HG03354 (cell line): ENCODE data around the gene MUC13.

Experiments
- ATAC-seq: cut with Tn5 transposase; IDR thresholded peaks from one replicate; pipeline ENCODE4 v1.9.1; 2021; ENCODE audit warnings: mild to moderate bottlenecking; ENCODE audit not compliant: unreplicated experiment, poor library complexity, severe bottlenecking

Gene MUC13

DNA sequence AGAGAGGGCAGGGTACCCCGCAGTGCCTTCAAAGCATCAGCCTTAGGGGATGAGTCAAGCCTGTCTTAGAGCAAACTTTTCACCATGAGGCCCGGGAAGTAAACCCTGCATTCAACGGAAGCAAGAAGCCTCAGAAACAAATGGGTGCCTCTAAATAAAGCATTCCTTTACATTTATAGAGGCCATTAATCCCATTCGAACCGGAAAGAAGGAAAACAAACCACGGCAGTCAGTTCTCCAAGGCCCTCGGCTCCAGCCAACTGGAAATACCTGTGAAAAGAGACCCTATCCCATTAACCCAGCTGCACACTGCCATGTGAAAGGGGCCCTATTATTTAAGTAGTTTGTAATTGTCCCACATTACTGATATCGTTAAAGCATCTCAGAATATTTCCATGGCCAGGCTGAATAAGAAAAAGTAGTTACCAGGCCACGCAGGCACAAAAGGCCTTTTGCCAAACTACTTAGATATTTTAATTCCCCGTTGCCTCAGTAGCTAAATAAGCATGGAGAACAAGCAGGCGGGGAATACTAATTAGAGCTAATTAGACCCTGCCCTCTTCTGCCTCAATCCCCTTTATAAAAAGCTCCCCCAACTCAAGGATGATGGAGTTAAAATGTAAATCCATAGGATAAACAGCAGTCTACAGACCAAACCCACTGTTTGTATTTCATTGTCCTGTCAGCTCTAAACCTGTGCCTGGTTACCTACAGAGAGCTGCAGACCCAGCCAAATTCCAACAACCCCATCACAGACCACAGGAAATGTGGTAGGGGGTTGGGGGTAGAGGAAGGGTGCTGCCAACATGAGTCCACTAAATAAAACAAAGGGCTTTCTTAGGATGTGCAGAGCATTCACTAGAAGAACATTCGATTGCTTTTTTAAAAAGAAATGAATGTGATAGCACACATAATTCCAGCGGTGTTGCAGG is 51.5 kb downstream of the MUC13 start:
- no peak for ATAC-seq

DNA sequence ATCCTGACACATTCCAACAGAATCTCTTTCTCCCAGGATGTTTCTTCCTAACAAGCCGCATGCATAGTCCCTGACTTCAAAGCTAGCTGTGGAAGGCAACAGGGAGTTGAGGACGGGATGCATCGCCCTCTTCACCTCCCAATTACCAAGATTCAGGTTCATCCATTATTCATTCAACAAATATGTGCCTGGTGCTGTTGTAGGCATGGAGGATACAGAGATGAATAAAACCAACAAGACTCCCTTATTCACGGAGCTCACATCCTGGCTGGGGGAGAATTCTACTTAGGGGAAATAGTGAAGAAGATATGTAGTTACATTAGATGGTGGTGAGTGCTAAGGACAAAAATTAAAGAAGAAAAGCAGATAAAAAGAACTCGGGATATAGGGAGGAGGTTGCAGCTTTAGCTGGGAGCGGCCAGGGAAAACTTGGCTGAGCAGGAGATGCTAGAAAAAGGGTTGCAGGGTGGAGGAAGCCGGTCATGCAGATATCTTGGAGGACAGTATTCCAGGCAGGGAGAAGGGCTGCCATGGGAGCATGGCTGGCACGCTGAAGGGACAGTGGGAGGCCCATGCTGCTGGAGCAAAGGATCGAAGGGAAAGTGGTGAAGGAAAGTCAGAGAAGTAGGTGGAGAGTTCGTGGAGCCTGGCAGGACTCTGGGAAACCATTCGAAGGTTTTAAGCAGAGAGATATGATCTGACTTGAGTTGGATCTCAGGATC is 52.4 kb downstream of the MUC13 start:
- ATAC-seq = no peak

DNA sequence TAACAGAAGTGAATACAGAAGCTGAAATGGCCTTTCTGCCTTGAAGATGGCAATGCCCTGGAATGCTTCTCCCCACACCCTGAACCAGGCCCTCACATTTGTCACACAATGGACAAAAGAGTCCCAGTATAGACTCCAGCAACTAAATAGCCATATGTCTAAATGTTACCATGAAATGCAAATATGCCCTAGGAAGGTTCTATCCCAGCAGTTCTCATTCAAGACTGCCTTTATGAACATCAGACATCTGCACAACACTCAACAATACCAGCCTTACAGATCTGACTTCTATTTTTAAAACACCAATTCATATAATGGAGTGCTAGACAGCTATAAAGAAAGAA is 55.2 kb downstream of the MUC13 start:
- no peak for ATAC-seq

DNA sequence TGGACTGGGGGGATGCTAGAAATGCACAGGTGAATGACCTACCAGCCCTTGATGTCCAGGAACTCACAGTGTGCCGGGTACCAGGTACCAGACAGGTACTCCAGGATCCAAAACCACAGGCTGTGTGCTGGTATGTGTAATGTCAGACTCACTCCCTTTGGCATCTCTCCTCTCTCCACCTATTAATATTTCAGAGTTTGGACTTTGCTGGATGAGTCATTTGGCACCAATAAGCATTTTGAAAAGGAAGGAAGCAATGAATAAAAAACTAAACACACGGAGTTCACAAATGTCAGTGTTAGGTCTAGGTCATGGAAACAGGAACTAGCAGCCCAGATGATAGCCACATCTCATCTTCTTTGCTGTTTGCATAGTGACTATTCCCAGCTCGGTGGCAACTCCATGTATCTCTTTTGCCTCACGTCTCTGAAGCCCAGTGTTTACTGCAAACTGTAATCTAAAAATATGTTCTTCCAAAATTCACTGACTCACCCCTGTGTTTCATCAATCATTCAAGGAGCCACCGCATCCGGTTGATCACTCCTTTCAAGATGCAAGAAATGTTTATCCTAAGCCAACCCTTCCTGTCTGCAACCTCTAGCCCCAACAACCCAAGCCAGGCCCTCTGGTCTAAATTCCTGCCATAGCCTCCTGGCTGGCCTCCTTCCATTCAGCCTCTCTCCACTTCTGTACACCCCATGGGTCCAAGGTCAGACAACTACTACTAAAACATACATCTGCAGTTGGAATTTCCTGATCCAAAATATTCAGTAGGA is 55.8 kb downstream of the MUC13 start:
- ATAC-seq = peak; percentile 68

DNA sequence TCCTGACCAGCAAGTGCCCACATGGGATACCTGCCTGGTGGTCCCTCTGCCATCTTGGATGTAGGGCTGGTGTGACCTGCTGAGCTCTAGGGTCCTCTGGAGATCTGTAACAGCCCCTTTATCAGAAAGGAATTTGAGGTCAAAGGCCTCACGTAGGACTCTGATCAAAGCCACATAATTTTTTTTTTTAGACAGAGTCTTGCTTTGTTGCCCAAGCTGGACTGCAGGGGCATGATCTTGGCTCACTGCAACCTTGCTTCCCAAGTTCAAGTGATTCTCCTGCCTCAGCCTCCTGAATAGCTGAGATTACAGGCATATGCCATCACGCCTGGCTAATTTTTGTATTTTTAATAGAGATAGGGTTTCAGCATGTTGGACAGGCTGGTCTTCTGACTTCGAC is 56.9 kb downstream of the MUC13 start:
- no peak for ATAC-seq

DNA sequence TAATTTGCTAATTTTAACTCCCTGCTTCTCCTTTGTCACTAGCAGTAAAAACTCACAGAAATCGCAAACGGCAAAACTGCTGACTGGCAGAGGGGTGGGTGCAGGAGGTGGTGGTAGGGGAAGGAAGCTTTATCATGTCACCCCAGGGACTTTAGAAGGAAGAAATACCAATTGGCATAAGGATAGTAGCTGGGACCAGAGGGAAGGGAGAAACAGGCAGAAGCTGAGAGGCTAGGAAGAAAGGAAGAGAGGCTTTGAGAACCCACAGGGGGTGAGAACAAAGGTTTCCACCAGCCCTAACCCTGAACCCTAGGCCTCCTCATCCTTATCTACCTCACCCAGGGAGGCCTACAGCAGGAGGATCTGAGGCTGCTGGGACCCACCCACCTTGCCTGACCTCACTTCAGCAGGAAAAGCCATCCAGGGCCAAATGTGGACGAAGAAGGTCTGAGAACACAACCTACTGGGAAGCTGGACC is 58.1 kb downstream of the MUC13 start:
- no peak for ATAC-seq

DNA sequence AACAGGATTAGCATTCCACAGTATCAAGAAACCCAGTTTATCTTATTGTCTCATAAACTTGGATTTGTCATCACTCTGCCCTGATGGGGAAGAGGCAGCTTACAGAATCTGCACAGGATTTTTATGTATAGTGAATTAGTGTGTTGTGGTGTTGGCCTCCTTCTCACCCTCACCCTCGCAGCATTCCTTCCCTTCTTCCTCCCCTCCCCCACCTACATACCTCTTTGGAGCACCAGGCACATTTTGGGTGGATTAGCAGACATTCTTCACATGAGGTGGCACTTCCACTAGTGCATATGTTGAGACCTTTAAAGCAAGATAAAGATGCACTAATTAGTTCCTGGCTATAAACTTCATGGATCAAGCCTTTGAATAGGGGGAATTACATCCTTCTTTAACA is 61.3 kb downstream of the MUC13 start:
- no peak for ATAC-seq

DNA sequence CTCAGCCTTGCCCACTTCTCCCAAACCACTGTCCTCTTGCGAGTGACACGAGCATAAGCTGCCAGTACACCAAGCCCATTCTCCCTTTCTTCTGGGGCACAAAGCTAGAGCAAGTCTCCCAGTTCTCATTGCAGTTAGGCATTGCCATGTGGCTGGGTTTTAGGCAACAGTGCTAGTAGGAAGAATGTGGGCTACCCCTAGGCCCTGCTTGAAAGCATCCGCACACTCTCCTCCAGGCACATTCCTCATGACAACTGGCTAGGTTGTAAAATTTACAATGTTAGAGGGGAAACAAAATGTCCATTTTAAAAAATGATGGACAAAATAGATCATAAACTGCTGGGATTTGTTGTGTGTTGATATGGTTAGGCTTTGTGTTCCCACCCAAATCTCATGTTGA is 67.0 kb downstream of the MUC13 start:
- no peak for ATAC-seq

DNA sequence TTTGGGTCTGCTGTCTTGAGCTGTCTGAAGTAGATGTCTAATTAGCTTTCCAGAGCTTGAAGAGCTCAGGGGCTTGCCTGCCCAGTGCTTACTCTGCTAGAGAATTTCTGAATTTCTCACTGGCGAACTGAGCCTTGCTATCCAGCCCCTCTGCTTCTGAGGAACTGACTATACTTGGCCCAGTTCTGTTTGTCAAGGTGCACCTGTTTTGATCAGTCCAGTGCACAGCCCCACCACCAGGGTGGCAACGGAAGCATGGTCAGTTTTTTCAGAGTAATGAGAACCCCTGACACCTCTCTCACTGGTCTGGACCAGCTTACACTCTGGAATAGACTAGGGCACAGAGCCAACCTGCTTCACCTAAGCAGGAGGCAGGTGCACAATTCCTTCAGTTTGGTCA is 72.5 kb downstream of the MUC13 start:
- ATAC-seq = no peak

DNA sequence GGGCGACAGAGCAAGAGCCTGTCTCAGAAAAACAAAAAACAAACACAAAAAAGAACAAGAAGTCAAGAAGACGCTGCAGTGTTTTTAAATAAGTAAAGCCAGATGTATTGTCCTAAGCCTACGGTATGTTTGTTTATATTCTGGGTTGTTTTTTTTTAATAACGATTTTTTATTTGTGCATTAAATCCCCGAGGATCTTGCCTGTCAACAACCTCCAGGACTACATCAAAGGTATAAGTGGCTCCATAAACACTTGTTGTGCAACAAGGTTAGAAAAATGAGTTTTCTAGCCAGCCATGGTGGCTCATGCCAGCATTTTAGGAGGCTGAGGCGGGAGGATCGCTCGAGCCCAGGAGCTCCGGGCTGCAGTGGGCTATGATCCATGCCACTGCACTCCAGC is 73.5 kb downstream of the MUC13 start:
- no peak for ATAC-seq

DNA sequence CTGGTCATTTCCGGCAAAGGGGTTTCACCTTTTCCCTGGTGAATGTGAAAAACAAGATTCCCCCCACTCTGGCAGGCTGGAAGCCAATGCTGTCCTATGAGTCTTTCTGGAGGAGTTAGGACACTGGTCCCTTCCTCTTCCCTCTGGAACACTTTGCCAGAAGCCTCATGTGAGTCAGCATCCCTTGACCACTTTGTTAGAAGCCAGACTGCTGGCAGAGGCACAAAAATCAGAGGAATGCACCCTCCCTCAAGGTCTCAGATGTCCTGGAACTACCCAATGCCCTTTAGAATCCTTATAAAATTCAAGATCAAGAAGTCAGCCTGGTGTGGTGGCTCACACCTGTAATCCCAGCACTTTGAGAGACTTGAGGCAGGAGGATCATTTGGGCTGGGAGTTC is 74.0 kb downstream of the MUC13 start:
- no peak for ATAC-seq

DNA sequence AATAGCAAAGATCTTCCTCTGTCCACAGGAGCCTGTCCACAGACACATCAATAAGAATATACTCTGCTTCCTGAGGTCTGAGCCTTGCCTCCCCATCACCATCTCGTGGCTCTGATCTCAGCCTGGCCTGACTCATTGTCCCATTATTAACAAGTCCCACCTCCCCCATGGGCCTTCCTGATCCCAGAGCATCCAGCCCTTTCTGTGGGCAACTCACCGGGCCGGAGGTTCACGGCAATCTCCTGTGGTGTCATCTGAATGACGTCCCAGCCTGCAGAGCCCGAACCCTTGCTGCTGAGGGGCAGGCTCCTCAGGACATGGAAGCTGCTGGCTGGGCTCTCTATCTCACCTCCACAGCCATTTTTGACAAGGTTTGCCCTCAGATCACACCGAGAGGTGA is 75.5 kb downstream of the MUC13 start:
- ATAC-seq = no peak

DNA sequence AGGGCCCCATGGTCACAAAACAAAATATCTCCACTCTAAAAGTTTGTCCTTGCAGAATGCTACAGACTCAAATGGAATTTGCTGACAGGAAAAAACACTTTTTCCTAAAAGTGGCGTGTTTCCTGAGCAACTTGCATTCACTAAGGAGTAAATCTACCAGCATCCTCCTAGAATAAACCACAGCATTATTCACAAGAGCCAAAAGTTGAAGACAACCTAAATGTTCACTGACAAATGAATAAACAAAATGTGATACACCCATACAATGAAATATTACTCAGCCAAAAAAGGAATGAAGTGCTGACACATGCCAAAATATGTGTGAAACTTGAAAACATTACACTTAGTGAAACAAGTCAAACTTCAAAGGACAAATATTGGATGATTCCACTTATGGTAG is 76.3 kb downstream of the MUC13 start:
- no peak for ATAC-seq

DNA sequence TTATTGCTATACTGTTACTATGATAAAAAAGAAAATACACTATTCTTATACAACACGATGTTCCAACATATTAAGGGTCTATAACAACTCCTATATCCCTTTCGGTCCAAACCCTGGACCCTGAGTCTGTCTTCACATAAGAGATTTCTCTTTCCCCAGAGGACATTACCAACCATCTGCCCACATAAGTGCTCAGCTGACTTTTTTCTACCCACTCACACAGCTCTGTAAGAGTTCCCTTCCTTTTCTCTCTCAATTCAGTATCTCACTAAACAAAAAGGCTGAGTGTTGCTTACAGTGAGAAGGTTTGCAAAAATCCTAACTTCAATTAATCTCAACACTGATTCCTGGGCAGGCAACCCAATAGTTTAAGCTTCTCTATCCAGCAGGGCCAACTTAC is 77.9 kb downstream of the MUC13 start:
- no peak for ATAC-seq
